HepG2 (cell line): Measurements from ENCODE around the gene CALD1. TPM values are rescaled to one million over a fixed set of nuclear protein-coding genes. Genes with fewer than 3 reads are reported as not detected.

Experiments
- ATF1 ChIP-seq: IDR thresholded peaks from 2 replicates; pipeline ENCODE4 v1.6.1; 2016; ENCODE audit warnings: mild to moderate bottlenecking, control low read depth
- BCL6 ChIP-seq: IDR thresholded peaks from 2 replicates; pipeline ENCODE4 v1.6.1; 2016; ENCODE audit warnings: missing genetic modification reagents, missing compliant biosample characterization
- FOXM1 ChIP-seq: sonication (generic); formaldehyde crosslinking; IDR thresholded peaks from 2 replicates; pipeline ENCODE4 v1.5.0; 2020; ENCODE audit warnings: missing genetic modification reagents
- HIVEP1 ChIP-seq: sonication (generic); formaldehyde crosslinking; IDR thresholded peaks from 2 replicates; pipeline ENCODE4 v1.4.0; 2020; ENCODE audit warnings: mild to moderate bottlenecking, missing genetic modification reagents
- KAT8 ChIP-seq: IDR thresholded peaks from 2 replicates; pipeline ENCODE4 v1.6.1; 2016; ENCODE audit warnings: missing genetic modification reagents, missing compliant biosample characterization
- LBX2 ChIP-seq: sonication (generic); formaldehyde crosslinking; IDR thresholded peaks from 2 replicates; pipeline ENCODE4 v1.5.0; 2020; ENCODE audit warnings: missing genetic modification reagents, mild to moderate bottlenecking, borderline replicate concordance
- MAFF ChIP-seq: IDR thresholded peaks from 2 replicates; pipeline ENCODE4 v1.6.1; 2011; ENCODE audit warnings: low read depth, low read length, improper control_type of control experiment
- SNAI1 ChIP-seq: sonication (generic); formaldehyde crosslinking; IDR thresholded peaks from 2 replicates; pipeline ENCODE4 v1.5.0; 2020; ENCODE audit warnings: mild to moderate bottlenecking, missing genetic modification reagents, borderline replicate concordance
- TCF7 ChIP-seq: sonication (generic); IDR thresholded peaks from 2 replicates; pipeline ENCODE4 v1.6.1; 2016; ENCODE audit warnings: antibody characterized with exemption, low read depth
- ZBTB40 ChIP-seq, 2 experiments: fragments of 450-650 bp in 1 of 2; sonication (generic) in 1 of 2; formaldehyde crosslinking in 1 of 2; IDR thresholded peaks; 2 replicates each; pipeline versions ENCODE4 v1.6.1 to v1.8.0; 2016 to 2022; ENCODE audit warnings: antibody characterized with exemption in 1 of 2, mild to moderate bottlenecking in 1 of 2, missing genetic modification reagents in 1 of 2
- ZBTB49 ChIP-seq: sonication (generic); formaldehyde crosslinking; IDR thresholded peaks from 2 replicates; pipeline ENCODE4 v1.4.0; 2020; ENCODE audit warnings: missing genetic modification reagents, borderline replicate concordance
- ZNF788 ChIP-seq: sonication (generic); formaldehyde crosslinking; IDR thresholded peaks from 2 replicates; pipeline ENCODE4 v1.5.0; 2020; ENCODE audit warnings: mild to moderate bottlenecking, missing genetic modification reagents, borderline replicate concordance
- ZNF800 ChIP-seq: sonication (generic); formaldehyde crosslinking; IDR thresholded peaks from 2 replicates; pipeline ENCODE4 v1.4.0; 2020; ENCODE audit warnings: missing genetic modification reagents
- polyA plus RNA-seq, 8 experiments: library from polyadenylated mRNA; depleted of rRNA in 3 of 8; stranded (reverse) in 7 of 8; unstranded in 1 of 8; fragments of >200 nt; fragmentation: Illumina TruSeq in 4 of 8; extraction: Trizol in 4 of 8; gene quantifications; 2 replicates each; pipeline versions ENCODE4 v1.2.1 to v1.2.3, GENCODE V29; 2011 to 2016; ENCODE audit warnings: low read depth in 4 of 8, missing spikeins in 1 of 8, mixed read lengths in 1 of 8; ENCODE audit not compliant: insufficient read depth in 1 of 8
- total RNA-seq, 5 experiments: library from RNA; depleted of rRNA; stranded (reverse); fragments of >200 nt; fragmentation: Illumina TruSeq; extraction: Trizol; gene quantifications; 2 replicates each; pipeline ENCODE4 v1.2.3, GENCODE V29; 2016; ENCODE audit warnings: low read depth in 1 of 5

The CALD1 gene
- total and polyA plus RNA-seq, 2 of the 13 experiments (the other 11 are each of a cell fraction or from before 2014, with no cell fraction given), result 53.0 to 112 TPM

GRCh38 chr7:134891696-134892678, 112.6 kb downstream of the CALD1 start (continued):
- TF ChIP-seq ZBTB40 (IDR thresholded peaks at IDR 0.05), result no peak
- TF ChIP-seq ZBTB40 (CRISPR knock-in tag; IDR thresholded peaks at IDR 0.05), result no peak
- no peak for TF ChIP-seq HIVEP1 (CRISPR knock-in tag)
- no peak for TF ChIP-seq FOXM1 (CRISPR knock-in tag)
- TF ChIP-seq KAT8 (CRISPR knock-in tag), result no peak; the same call in 1 of the 2 replicates
- TF ChIP-seq ATF1, result peak; percentile 28; the same call in 1 of the 2 replicates
- no peak for TF ChIP-seq ZNF788
- TF ChIP-seq BCL6, result peak; percentile 86
- TF ChIP-seq LBX2 (CRISPR knock-in tag), result no peak
- TF ChIP-seq SNAI1 (CRISPR knock-in tag), result no peak
- TF ChIP-seq ZNF800 (CRISPR knock-in tag), result no peak
- peak; percentile 25; the same call in 1 of the 2 replicates for TF ChIP-seq TCF7
- no peak; the same call in 1 of the 2 replicates for TF ChIP-seq MAFF
- no peak for TF ChIP-seq ZBTB49
